Mammary epithelial cell (primary cell): ENCODE measurements around the gene TNS1.

Source experiments
- EZH2 ChIP-seq: IDR thresholded peaks from 2 replicates; pipeline ENCODE4 v1.6.1; 2012; ENCODE audit warnings: low read length, inconsistent platforms, borderline replicate concordance
- TF ChIP-seq, protein P1 (sequence below), 2 donors: IDR thresholded peaks in 1 of 2; conservative IDR thresholded peaks in 1 of 2; 2 replicates each; pipeline ENCODE4 v1.5.1; 2011 to 2012; ENCODE audit warnings: inconsistent platforms in 2 of 2, low read length in 2 of 2, mild to moderate bottlenecking in 2 of 2, control low read depth in 1 of 2, low read depth in 1 of 2; ENCODE audit not compliant: insufficient read depth in 1 of 2; ENCODE audit errors: extremely low read depth in 1 of 2

GRCh38 chr2:217759991-217760390 lies 242.8 kb downstream of the TNS1 start:
- no peak for TF ChIP-seq EZH2
- TF ChIP-seq, protein P1, sequence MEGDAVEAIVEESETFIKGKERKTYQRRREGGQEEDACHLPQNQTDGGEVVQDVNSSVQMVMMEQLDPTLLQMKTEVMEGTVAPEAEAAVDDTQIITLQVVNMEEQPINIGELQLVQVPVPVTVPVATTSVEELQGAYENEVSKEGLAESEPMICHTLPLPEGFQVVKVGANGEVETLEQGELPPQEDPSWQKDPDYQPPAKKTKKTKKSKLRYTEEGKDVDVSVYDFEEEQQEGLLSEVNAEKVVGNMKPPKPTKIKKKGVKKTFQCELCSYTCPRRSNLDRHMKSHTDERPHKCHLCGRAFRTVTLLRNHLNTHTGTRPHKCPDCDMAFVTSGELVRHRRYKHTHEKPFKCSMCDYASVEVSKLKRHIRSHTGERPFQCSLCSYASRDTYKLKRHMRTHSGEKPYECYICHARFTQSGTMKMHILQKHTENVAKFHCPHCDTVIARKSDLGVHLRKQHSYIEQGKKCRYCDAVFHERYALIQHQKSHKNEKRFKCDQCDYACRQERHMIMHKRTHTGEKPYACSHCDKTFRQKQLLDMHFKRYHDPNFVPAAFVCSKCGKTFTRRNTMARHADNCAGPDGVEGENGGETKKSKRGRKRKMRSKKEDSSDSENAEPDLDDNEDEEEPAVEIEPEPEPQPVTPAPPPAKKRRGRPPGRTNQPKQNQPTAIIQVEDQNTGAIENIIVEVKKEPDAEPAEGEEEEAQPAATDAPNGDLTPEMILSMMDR (conservative IDR thresholded peaks at IDR 0.05 in 1 of 2, IDR thresholded peaks at IDR 0.05 in 1 of 2; ENCODE audit: extremely low read depth in 1 of 2, insufficient read depth in 1 of 2, low read depth in 1 of 2, low read length in 2 of 2), result no peak
